Fibroblast of lung (primary cell): ENCODE results near the gene SLAMF9.
"Not testable (repeated sequence)": the region's sequence is repeated elsewhere in the genome, so short reads cannot be mapped to it uniquely, and the experiment has no call there.

Experiments
- CTCF ChIP-seq, 2 donors: IDR thresholded peaks in 1 of 2; conservative IDR thresholded peaks in 1 of 2; 1 replicate in 1 of 2; 2 replicates in 1 of 2; pipeline ENCODE4 v1.5.1; 2011 to 2012; ENCODE audit warnings: low read length in 2 of 2, control low read depth in 1 of 2, inconsistent platforms in 1 of 2, low read depth in 1 of 2, mild to moderate bottlenecking in 1 of 2
- EZH2 ChIP-seq: IDR thresholded peaks from 2 replicates; pipeline ENCODE4 v1.5.1; 2012; ENCODE audit warnings: low read length, control low read depth, mild to moderate bottlenecking; ENCODE audit errors: missing control alignments

GRCh38 chr1:159904036-159904435 lies 50.0 kb downstream of the SLAMF9 start:
- TF ChIP-seq CTCF (conservative IDR thresholded peaks at IDR 0.05 in 1 of 2, IDR thresholded peaks at IDR 0.05 in 1 of 2; ENCODE audit: low read depth in 1 of 2, low read length in 2 of 2); EZH2: not testable (repeated sequence)
